HG02571 (cell line): Measurements from ENCODE around the gene LGI4.

Source experiments
- ATAC-seq: cut with Tn5 transposase; IDR thresholded peaks from one replicate; pipeline ENCODE4 v1.9.1; 2021; ENCODE audit warnings: mild to moderate bottlenecking, moderate library complexity; ENCODE audit not compliant: unreplicated experiment

Gene LGI4

DNA sequence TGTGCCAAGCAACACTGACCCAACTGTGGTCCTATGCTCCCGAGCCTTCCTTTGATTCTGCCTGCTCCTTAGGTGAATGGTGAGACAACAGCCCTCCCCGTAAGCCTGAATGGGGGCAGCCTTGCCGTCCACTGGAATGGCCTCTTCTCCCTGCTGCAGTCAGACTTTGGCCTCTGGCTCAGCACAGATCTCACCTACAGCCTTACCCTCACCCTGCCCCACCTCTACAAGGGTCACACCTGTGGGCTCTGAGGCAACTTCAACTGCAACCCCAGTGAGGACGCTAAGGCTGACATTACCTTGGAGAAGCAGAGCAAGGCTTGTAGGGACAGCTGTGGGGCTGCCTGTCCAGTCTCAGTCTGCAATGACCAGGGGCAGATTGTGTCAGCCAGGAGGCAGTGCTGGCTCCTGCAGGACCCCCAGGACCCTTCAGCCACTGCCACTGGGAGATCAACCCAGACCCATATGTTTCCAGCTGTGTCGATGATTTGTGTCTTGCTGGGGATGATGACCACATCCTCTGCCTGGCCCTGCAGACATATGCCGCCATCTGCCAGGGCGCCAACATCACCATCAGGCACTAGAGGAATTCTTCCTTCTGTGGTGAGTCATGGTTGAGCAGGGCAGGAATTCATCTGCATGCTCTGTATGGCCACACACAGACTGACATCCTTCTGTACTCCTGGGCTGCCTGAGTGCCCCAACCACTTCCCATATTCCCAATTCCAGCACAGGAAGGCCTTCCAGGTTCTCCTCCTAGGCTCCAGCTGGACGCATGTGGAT, 46.5 kb downstream of the LGI4 start:
- no peak for ATAC-seq

DNA sequence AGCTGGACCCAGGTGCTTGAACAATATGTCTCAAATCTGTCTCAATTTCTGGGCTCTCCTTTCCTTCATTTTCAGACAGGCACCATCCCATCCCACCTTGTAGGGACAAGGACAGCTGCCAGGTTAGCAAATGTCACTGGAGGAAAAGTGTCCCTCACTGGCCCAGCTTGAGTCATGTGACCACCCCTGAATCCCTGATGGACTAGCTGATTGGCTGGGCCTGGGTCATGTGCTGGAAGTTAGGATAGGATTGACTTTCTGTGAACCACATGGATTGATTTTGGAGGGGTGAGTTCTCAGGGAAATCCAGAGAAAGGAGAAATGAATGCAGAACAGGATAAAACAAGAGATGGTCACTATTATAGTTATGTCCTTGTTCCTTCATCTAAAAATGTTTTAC, 47.5 kb downstream of the LGI4 start:
- ATAC-seq, result no peak

GRCh38 chr19:35086455-35086854, 48.4 kb downstream of the LGI4 start:
- no peak for ATAC-seq

GRCh38 chr19:35085947-35086346, 48.9 kb downstream of the LGI4 start:
- no peak for ATAC-seq

GRCh38 chr19:35084509-35084762, 50.4 kb downstream of the LGI4 start:
- ATAC-seq, result no peak

- ATAC-seq, result no peak
Measured at GRCh38 chr19:35083691-35084508, 51.0 kb downstream of the LGI4 start.

DNA sequence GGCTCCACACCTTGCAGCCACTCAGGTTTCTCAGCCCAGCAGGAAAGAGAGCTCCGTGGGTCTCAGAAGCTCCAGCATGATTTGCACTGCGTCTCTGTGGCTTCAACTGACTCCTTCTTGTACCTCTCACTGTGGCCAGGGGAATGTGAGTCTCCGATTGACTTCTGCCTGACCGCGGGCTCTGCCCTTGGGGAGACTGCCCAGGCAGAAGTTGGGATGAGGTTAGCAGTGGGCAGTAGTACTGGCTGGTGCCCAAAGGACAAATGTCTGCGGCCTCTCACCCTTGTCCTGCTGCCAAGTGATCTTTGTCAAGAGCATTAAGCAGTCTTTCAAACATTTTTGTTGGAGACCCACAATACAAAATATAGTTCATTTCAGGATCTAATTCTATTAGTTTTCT, 53.7 kb downstream of the LGI4 start:
- ATAC-seq, result no peak

DNA sequence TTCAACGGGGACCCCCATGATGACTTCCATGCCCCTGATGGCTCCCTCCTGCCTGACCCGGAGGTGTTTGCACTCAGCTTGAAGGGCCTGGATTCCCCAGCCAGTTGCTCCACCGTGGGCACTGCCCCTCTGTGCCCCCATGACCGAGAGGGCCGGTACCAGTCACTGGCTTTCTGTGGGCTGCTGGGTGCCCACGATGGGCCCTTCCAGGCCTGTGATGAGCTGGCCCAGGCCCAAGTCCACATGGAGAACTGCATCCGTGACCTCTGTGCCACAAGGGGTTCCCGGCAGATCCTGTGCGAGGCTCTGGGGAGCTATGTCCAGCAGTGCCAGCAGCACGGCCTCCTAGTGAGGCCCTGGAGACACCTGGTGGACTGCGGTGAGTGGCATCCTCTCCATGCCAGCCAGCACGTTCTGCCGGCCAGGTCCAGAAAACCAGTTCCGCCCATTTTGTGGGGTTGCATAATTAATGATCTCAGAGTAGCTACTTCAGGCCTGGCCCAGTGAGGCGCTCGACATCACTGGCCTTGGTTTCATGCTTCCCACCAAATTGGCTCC, 54.2 kb downstream of the LGI4 start:
- ATAC-seq, result no peak

GRCh38 chr19:35079826-35080225, 55.0 kb downstream of the LGI4 start:
- no peak for ATAC-seq

- no peak for ATAC-seq
Measured at GRCh38 chr19:35077411-35078223, 57.2 kb downstream of the LGI4 start.

GRCh38 chr19:35076657-35077056, 58.2 kb downstream of the LGI4 start:
- ATAC-seq, result no peak

DNA sequence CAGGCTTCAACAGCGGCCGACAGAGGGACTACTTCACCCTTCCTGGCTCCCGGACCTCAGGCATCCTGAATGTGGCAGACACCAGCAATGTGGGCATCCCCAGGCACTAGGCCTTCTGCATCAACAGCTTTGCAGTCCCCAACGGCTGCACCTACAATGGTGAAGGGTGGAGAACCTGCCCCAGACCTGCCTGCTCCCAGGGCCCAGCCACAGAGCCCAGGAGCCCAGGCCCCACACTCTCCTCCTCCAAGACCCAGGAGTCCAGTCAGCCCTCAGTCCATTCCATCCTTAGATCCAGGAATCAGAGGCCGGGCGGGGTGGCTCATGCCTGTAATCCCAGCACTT, 58.9 kb downstream of the LGI4 start:
- ATAC-seq, result no peak

DNA sequence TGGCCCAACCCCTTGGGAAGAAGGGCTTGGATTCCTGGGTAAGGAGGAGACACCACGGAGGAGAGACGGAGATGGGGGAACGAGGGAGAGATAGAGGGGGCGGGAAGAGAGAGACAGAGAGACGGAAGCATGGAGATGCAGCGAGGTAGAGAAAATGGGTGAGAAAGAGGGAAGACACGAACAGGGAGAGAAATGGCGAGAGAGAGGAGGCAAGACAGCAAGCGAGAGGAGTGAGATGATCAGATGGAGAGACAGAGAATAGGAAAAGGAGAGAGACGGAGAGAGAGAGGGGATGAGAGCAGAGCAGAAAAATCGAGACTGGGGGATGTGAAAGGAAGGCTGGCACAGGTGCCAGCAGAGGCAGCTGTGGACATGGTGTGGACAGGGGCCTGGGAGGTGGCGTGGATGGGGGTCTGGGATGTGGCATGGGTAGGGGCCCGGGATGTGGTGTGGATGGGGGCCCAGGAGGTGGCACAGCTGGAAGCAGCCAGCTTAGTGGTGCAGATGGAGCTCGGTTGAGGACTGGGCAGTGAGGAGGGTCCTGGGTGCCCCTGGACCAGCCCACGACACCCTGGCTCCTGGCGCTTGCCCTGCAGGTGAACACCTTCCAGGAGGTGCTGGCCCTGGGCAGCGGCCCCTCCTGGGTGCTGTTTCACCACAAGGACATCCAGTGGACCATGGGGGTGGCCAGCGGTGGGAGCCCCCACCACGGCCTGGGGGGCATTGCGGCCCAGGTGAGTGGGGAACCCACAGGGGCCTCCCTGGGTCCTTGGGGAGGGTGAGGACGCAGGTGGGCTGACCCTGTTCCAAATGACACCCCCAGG, 59.4 kb downstream of the LGI4 start:
- ATAC-seq, result no peak
